Retina (tissue), 1 donor: ENCODE data around the gene PARD3B.
"Not testable (repeated sequence)": the region's sequence is repeated elsewhere in the genome, so short reads cannot be mapped to it uniquely, and the experiment has no call there.

Experiments
- DNase-seq: peaks from one replicate; pipeline ENCODE4 v3.0.0-alpha.2; 2016

Gene PARD3B

GRCh38 chr2:205451901-205452512 lies 906.7 kb downstream of the PARD3B start:
- no peak for DNase-seq

DNA sequence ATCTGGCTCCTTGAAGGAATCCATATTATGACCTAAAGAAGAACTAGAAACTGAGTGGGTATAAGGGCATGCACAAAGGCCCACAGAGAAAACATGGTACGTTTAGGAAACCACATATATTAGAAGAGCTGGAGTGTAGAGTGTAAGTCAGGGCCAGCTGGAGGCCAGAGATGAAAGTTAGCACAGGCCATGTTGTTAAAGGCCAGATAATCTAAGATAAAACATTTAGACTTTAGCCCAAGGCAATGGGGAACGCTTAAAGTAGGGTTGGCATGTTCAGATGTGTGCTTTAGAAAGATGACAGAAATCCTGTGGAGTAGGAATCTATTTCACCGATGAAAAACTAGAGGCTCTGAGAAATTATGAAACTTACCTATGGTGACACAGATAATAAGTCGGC lies 907.9 kb downstream of the PARD3B start:
- DNase-seq: no peak

- DNase-seq: no peak
Measured at GRCh38 chr2:205456682-205457081, 911.4 kb downstream of the PARD3B start.

GRCh38 chr2:205460217-205460616 lies 914.9 kb downstream of the PARD3B start:
- DNase-seq: no peak

GRCh38 chr2:205461169-205461568 lies 915.9 kb downstream of the PARD3B start:
- no peak for DNase-seq

GRCh38 chr2:205461678-205462665 lies 916.7 kb downstream of the PARD3B start:
- DNase-seq: no peak

GRCh38 chr2:205462681-205463345 lies 917.5 kb downstream of the PARD3B start:
- DNase-seq: no peak

GRCh38 chr2:205463466-205464025 lies 918.3 kb downstream of the PARD3B start:
- DNase-seq: no peak

GRCh38 chr2:205464681-205465080 lies 919.4 kb downstream of the PARD3B start:
- DNase-seq: no peak

DNA sequence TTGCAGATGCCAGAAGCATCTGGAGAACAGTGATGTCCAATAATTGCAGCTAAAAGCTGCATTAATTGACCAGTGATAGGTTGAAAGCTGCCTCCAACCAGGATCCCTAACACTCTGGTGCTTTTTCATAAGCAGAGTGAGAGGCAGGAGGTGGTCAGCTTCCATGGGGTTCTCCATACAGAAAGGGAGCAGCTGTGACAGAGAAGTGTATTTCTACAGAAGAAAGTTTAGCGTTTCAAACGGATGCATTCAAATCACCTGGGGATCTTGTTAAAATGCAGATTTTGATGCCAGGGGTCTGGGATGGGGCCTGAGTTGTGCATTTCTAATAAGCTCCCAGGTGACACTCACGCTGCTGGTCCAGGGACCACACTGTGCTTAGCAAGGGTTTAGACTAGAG lies 920.5 kb downstream of the PARD3B start:
- DNase-seq: no peak

GRCh38 chr2:205471776-205472175 lies 926.5 kb downstream of the PARD3B start:
- DNase-seq: no peak

DNA sequence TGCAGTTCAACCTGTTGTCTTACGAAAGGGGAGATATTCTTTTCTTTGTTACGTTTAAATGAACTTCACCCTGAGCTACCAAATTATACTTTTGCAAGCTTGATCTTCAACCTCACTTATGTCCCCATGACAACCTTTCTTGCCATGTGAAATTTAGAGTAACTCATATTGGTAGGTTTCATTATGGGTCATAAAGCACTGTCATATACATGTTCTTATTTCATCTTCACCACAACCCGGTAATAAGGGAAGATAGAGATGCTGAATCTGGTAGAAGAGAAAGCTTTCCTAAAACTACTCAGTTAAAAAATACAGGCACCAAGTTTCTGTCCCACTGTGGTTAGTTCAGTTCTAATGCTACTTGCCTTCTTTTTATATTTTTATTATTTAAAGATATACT lies 928.5 kb downstream of the PARD3B start:
- DNase-seq: no peak

DNA sequence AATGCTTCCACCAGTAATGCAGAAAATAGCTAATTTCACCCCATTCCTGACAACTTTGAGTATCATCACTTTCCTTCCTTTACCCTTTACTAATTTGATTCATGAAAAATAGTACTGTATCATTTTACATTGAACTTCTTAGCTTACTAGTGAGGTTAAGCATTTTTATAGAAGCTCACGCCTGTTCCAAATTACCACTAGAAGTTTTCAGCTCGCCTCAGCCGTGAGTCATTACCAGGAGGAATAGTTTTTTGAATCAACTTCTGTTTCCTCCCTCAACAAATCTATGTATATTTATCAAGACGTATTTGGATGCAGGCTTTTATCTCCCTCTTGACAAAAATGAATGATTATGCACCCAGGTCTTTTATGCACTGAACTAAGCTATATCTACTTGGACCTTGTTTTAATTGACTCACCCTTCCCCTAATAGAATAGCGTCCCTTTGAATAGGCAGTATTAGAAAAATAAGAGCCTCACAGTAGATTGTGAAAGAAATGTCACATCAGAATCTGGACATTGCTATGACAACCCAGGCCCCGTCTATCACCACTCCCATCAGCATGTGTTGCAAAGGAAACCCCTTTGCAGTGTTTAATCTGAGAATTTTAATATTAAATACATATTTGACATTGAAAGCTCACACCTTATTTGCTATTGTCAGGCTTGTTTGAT lies 929.6 kb downstream of the PARD3B start:
- DNase-seq: no peak

GRCh38 chr2:205475416-205475768 lies 930.1 kb downstream of the PARD3B start:
- DNase-seq: no peak

DNA sequence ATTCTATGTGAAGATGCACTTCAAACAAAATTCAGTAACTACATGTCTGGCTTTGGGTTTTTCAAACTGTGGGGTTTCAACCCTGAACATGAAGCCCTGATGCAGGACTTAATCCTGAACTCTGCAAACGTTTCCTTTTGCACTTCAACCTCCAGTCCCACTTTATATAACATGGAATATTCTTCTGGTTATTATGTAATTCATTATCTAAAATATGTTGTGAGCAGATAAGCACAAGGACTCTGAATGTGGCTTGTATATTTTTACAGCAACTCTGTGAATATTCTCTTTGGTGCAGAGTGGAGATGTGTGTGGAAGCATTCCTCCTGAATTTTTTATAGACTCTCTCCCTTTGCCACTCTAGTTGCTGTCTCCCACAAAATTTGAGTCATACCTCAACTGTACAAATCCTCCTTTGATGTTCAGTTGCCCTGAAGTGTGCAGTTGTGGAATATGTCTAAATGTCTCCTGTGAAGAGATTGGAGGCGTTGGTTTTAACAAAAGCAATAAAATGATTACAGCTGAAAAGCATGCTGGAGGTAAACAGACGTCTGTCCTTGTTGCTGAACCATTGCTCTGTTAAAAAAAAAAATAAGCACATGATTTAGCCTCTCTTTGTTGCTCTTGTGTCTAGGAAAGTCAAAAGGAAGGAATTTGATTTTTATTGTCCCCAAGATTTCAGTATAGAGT lies 931.9 kb downstream of the PARD3B start:
- no peak for DNase-seq

DNA sequence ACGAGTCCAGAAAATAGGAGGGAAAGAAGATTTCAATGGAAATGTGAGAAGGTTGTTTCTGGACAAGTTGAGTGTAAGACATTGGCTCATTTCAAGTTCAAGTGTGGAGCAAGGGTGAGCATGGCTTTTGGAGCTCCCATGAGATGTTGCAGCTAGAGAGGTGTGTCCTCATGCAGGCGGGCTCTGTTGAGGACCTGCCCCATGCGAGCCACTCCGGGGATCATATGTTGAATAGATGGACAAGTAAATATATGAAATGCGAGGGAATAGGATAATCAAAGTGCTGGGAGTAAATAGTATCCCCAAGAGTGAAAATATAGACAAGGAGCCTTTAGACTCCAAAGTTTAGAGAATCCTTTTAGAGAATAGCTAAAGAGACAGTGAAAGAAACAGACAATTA lies 936.6 kb downstream of the PARD3B start:
- DNase-seq: no peak

DNA sequence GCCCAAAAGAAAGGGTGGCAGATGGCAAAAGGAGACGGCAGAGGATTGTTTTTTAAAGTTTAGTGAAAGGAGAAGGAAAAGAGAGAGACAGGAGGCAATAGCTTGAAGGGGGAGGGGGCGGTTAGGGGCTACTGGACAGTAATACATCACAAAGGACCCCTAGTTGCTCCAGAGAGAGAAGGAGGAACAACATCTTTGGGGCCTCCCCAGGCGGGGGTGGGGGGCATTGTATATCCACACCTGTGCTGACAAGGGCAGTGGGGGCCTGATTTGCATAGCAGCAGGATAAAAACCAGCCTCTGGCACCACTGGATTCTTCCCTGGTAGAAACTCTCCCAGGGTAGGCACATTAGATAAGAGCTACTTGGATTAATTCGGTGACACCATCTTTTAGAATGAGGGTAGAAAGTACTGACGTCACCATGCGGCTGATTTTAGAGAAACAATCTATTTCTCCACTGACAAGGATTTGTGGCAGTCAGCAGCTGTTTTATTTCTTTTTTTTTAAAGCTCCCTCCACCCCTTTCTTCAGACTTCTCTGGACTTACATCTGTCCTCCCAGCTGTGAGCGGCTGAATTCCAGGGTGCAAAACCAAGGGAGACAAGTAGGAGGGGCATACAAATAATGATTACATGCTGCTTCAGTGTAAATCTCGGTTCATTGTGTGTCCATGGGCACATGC lies 937.3 kb downstream of the PARD3B start:
- no peak for DNase-seq

GRCh38 chr2:205483095-205483494 lies 937.8 kb downstream of the PARD3B start:
- DNase-seq: peak; percentile 31

GRCh38 chr2:205484215-205484614 lies 938.9 kb downstream of the PARD3B start:
- DNase-seq: no peak

GRCh38 chr2:205484764-205485163 lies 939.5 kb downstream of the PARD3B start:
- DNase-seq: peak; percentile 35

GRCh38 chr2:205493528-205493927 lies 948.3 kb downstream of the PARD3B start:
- DNase-seq: not testable (repeated sequence)
